ENCODE results near the gene TEX264.

TEX264 gene

DNA sequence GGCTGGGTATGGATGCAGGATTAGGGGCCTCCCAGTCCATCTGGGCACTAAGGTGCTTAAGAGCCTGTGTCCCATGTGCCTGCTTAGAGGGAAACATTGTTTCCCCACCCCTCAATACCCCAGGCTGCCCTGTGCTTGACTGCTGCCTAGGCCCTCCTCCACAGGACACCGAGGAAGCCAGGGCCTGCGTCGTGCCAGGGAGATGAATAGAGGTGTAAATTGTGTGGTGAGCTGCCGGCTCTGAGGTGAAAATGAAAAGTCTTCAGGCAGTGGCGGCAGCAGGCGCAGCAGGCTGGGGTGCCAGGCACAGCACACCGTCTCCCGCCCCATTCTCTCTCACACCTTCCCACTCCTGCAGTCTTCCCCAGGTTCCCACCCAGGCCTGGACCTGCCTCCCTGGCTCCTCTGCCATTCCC lies 21.9 kb downstream of the TEX264 start:
- DNase-seq (ENCODE audit: low spot score) = no peak

DNA sequence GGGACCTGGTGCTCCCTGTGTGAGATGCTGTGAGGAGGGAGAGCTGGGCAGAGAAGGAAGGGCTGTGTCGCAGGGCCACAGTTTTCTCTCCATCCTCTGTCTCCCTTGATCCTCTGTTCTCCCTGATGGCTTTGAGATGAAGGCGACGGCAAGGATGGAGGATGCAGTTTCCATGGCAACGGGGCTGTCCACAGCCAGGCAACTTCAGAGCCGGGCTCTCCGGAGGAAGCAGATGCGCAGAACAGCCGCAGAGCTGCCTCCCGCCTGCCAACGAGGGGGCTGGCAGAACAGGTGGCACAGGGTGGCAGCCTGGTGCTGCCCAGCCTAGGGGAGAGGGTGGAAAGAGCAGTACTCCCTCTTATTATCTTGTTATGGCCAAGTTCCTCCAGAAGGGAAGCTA lies 25.9 kb downstream of the TEX264 start:
- peak; percentile 64 for DNase-seq (ENCODE audit: low spot score)

DNA sequence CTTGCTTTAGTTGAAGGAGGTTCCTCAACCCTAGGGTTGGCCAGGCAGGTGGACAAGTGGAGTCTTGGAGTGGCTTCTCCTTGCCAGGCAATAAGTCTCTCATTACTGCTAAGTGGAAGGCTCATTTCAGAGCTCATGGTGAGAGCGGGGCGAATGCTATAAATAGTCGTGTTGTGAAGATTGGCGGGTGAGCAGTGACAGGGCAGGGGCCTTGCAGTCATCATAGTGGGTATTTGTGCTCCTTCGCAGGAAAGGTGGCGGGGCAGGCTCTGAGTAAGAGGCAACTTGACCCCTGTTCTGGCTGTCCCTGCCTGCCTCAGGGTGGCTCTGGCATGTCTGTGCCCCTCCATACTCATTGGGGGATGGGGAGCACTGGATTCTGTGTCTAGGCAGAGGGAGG lies 27.2 kb downstream of the TEX264 start:
- DNase-seq (ENCODE audit: low spot score) = no peak

DNA sequence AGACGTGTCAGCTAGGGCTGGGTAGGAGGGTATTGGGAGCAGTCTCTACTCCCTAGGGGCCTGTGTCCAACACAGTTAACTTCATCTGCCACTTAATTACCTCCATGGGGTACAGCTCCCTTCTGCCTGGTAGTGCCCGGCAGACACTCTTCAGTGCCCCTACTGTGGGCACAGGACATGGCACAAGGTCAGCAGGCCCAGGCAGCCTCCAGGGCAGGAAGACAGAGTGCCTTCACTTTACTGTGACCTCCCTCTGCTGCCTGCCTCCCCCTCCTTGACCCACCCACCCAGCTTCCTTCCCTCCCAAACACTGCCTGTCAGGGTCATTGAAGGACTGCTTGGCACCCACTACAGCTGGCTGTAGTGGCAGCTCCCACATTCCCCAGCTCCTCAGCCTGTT lies 29.4 kb downstream of the TEX264 start:
- no peak for DNase-seq (ENCODE audit: low spot score)

DNA sequence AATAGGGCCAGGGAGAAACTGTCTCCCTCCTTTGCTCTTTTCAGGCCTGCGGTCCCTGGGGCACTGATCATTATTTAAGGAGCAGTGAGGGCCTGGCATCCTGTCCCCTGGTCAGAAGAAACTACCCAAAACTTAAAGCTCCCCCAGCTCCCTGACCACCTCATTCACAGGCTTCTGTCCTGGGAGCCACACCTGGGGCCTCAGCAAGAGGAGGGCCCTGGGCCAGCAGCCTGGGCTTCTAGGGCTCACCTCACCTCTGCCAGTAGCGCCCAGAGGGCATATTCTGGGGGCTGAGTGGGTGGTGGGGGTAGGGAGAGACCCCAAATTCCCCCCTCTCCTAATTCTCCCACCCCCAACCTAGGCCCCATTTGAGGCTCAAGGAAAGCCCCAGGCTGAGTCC lies 31.1 kb downstream of the TEX264 start:
- no peak for DNase-seq (ENCODE audit: low spot score)

DNA sequence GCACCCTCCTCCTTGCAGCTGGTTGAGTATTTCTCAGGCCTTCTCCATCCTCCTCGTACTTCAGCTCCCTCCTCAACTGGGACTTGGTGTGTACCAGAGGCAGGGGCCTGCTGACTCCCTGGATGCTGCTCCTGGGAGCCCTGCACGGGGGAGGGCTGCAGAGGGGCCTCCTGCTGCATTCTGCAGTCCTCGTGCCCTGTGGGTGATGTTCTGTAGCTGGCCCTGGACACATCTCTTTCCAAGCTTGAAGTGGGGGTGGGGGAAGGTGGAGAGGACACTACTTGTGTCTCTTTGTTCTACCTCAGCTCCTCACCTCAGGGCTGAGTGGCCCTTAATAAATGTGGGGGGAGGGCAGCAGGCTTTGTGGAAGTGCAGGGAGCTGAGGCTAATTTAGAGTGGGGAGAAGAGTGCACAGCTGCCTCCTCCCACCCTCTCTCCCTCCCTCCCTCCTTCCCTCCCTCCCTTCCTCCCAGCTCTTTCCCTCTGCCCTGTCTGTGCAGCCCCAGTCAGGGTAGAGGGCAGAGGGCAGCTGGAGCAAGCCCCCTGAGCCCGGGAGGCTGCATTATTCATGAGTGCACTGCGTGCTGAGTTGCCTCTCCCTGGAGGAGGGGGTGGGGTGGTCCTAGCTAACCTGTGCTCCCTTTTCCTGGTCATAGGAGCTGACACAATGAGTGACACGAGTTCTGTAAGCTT lies 32.2 kb downstream of the TEX264 start:
- no peak for DNase-seq (ENCODE audit: low spot score)

DNA sequence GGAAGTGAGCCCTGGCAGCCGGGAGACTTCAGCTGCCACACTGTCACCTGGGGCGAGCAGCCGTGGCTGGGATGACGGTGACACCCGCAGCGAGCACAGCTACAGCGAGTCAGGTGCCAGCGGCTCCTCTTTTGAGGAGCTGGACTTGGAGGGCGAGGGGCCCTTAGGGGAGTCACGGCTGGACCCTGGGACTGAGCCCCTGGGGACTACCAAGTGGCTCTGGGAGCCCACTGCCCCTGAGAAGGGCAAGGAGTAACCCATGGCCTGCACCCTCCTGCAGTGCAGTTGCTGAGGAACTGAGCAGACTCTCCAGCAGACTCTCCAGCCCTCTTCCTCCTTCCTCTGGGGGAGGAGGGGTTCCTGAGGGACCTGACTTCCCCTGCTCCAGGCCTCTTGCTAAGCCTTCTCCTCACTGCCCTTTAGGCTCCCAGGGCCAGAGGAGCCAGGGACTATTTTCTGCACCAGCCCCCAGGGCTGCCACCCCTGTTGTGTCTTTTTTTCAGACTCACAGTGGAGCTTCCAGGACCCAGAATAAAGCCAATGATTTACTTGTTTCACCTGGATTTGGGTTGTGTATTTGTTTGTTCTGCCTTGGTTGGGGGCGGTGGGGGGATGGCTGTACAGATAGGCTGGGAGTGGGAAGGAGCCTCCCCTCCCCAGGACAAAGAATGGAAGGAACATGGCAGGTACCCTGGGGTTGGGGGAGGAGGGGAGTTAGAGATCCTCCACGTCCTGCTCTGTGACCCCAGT lies 32.9 kb downstream of the TEX264 start:
- no peak for DNase-seq (ENCODE audit: low spot score)

DNA sequence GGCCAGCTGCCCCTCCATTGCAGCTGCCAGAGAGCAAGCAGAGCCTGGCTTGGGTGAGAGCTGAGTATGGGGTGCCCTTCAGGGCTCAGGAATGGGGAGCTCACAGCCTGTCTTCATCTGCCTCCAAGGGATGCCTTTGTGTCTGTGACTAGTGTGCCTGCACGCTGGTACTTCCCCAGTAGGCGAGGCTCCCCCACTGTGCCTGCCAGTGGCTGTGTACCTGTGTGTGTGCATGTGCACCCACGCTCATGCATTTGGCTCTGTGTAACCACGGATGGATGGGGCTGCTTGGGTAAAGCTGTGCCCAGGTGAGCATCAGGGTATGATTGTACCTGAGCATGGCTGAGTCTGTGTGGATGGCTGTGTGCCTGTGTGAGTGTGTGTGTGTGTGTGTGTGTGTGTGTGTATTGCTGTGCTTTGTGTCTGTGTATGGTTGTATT lies 33.5 kb downstream of the TEX264 start:
- DNase-seq (ENCODE audit: low spot score) = no peak

DNA sequence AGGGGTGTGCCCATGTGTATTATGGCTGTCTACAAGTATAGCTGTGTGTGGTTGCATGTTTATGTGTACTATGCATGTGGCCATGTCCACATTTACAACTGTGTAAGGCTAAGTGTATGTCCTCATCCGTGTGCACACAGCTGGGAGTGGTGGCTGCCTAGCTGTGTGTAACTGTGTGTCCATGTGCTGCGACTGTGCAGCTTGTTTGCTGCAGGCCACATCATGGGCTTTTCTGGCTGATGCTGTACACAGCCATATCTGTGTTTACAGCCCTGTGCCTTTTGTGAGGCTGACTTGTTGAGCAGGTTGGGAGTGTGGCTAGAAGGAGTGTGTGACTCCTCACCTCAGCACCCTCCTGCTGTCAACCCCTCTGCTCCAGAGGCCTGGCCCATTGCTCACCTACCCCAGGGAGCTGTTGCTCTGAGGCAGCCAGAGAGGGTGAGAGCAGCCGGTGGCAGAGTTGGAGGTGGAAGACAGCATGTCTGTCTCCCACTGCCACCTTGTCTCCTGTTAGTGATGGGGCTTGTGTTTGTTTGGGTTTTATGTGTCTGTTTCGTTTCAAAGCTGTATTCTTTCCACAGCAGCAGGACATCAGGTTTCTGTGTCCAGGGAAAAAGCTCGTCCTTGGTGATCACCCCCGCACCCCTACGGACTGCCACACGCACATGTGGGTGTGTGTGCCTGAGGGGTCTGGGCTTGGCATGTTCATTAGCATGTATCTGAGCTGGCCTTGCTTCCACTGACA lies 34.4 kb downstream of the TEX264 start:
- DNase-seq (ENCODE audit: low spot score) = no peak

DNA sequence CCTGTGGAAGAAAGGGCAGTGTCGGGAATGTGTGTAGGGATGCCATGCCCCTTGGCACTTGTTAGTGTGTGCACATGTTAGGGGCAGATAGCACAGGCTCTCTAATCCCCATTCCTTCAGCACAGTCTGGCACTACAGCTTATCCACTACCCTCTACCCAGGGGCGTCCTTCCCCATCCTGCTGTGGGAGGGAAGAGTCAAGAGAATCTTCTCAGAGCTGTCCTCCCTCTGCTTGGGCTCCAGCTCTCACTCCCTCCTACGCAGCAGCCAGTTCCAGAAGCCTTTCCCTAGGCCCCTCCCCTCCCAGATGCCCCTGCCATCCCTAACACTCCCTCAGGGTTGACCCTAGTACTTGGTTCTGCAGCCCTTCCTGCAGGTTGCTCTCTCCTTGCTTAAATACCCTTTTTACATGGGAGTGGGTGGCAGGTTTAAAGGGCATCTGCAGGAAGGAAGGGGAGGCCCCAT lies 35.0 kb downstream of the TEX264 start:
- no peak for DNase-seq (ENCODE audit: low spot score)

DNA sequence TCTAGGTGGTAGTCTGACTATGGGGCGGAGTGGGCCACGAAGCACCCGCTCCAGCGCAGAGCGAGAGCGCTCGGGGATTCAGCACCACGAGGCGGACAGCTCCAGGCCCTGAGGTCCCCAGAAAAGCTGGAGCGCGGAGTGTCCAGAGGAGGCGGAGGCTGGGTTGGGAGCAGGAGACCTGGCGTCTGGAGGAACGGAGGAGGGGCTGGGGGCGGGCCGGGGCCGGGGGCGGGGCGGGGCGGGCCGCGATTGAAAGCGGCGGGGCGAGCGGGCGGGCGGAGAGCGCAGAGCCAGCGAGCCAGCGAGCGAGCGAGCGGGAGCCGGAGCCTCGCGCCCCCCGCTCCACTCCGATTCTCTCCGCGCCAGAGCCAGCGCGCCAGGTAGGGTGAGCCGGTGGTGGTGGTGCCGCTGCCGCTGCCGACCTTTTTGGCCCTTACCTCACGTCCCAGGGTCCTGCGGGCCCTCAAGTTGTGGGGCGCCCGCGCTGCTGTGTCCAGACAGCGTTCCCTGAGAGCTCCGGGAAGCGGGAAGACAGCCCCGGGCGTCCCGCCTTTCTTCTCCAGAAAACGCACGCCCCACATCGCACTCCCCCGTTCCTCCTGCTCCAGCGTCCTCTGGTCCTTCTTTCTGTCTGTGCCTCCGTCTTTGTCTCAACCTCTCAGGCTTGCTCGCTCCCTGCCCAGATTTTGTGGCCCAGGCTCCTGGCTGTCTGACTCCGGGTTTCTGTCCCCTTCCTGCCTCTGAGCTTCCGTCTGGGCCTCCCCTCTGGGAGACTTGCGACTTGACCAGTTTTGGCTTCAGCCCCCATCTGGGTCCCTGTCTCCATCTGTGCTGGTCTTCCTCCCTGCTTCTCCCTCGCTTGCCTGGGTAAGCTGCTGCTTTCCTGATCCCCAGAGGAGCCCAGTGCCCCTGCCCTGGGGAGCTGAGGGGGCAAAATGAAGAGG lies 36.0 kb downstream of the TEX264 start, which contains the start of gene GRM2:
GRM2 (plus strand) TSS at position 281 of the 944 bp plus-strand sequence. CDS start 1,916 bp downstream, outside the sequence.
- peak; percentile 84 for DNase-seq (ENCODE audit: low spot score)

DNA sequence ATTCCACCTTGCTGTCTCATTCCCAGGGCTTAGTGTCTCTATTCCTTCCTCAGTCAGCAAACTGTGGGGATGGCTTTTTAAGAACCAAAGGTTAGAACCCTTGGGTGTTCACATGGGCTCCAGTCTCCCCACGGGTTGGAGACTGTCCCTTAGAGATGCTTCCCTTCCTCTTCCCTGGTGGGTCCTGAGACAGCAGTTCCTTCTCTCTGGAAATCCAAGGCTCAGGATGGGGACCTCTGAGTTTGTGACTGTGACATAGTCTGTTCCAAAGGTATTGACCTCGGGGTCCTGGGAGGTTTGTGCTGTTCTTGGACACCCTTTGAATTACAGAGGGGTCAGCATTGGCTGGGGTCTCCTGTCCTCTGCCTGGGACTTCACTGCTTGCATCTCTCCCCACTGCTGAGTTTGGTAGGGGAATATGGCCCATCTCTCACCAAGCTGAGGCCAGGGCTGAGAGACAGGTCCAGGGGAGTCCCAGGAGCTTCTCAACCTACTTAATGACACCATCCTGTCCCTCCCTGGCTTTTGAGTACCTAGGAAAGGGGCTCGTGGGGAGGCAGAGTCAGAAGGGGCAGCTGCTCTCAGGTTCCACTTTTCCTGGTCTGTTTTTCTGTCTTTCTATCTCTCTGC lies 37.3 kb downstream of the TEX264 start:
- no peak for DNase-seq (ENCODE audit: low spot score)

DNA sequence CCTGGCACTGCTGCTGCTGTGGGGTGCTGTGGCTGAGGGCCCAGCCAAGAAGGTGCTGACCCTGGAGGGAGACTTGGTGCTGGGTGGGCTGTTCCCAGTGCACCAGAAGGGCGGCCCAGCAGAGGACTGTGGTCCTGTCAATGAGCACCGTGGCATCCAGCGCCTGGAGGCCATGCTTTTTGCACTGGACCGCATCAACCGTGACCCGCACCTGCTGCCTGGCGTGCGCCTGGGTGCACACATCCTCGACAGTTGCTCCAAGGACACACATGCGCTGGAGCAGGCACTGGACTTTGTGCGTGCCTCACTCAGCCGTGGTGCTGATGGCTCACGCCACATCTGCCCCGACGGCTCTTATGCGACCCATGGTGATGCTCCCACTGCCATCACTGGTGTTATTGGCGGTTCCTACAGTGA lies 38.0 kb downstream of the TEX264 start:
- DNase-seq (ENCODE audit: low spot score) = no peak

DNA sequence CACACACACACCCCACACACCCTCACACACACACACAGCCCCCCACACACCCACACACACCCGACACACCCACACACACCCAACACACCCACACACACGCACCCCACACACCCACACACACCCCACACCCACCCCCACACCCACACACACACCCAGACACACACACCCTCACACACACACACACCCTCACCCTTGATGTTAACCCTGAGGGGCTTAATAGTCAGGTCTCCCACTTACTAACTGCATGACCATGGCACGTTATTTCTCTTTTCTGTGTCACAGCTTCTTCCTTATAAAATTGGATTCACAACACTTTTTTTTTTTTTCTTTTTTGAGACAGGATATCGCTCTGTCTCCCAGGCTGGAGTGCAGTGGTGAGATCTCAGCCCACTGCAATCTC lies 38.6 kb downstream of the TEX264 start:
- no peak for DNase-seq (ENCODE audit: low spot score)

DNA sequence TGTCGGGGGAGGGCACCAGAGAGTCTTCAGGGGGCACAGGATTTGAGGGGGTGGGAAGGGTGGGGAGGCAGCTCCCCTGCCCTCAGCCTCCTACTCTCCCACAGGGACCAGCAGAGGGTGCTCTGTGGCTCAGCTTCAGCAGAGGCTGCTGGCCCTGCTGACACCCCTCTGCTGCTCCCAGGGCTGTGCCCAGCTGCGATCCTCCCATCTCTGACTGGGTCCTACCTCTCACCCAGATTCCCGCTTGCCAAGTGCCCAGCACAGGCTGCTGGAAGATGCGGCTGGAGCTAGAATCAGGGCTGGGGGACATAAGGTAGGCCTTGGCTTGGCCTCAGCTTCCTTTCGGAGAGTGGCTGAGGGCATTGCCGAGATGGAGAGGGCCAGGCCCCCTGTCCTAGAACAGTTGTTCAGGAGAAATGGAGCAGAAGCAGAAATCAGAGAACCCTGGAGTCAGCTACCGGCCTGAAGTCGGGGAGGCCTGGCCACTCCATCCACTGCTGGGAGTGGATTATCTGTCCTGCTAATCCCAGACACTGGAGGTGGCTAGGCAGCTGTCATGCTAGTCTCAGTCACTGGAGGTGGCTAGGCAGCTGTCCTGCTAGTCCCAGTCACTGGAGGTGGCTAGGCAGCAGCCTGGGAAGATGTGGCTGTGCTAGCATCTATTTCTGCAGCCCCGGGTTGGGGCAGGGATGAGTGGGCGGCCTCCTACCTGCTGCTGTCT lies 39.7 kb downstream of the TEX264 start:
- no peak for DNase-seq (ENCODE audit: low spot score)

DNA sequence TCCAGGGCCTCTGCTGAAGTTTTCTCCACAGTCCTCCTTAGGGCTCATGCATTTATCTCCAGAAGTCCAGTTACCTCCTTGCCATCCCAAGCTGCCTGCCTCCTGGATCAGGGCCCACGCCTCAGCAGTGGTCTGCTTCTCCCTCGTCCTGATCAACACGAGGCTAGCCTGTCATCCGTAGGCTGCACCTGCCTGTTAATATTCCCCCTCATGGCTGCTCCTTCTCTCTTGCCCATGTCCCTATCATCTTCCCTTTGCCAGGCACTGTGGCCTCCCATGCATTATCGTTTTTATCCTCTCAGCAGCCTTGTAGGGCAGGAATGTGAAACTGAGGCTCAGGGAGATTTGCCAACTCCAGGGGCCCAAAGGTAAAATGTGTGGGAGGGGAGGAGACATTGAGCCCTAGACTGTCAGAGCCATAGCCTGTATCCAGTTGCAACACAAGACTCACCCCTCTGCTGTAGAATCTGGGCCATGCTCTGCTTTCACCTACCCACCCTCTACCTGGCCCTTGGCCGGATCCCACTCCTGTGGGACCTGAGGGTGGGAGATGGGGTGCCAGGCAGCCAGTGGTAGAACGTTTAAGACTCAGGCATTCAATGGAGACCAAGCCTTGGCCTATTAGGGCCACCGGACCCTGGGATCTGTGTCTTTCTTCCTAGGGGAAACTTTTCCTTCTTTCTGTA lies 40.4 kb downstream of the TEX264 start:
- no peak for DNase-seq (ENCODE audit: low spot score)

DNA sequence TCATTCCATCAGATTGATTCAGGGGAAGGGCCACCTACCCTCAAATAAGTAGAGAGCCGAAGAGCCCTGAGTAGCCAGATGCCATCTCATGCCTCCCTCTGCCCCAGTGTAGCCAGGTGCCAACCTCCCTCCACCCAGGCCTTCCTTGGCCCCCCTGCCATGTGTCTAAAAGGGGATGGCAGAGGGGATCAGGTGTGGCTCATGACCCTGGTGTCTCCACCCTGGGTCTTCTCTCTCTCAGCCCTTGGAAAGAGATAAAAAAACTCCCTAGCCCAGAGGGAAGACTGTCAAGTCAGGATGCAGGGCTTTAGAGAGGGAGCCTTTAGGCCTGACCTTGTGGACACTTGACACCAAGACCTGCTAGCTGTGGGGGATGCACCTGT lies 41.0 kb downstream of the TEX264 start:
- DNase-seq (ENCODE audit: low spot score) = no peak

DNA sequence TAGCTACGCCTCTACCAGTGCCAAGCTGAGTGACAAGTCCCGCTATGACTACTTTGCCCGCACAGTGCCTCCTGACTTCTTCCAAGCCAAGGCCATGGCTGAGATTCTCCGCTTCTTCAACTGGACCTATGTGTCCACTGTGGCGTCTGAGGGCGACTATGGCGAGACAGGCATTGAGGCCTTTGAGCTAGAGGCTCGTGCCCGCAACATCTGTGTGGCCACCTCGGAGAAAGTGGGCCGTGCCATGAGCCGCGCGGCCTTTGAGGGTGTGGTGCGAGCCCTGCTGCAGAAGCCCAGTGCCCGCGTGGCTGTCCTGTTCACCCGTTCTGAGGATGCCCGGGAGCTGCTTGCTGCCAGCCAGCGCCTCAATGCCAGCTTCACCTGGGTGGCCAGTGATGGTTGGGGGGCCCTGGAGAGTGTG lies 41.5 kb downstream of the TEX264 start:
- DNase-seq (ENCODE audit: low spot score) = no peak

DNA sequence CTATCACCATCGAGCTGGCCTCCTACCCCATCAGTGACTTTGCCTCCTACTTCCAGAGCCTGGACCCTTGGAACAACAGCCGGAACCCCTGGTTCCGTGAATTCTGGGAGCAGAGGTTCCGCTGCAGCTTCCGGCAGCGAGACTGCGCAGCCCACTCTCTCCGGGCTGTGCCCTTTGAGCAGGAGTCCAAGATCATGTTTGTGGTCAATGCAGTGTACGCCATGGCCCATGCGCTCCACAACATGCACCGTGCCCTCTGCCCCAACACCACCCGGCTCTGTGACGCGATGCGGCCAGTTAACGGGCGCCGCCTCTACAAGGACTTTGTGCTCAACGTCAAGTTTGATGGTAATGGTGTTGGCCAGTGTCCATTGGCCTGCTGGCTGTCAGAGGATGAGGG lies 41.9 kb downstream of the TEX264 start:
- DNase-seq (ENCODE audit: low spot score) = no peak
